ENCODE results near the gene DSTYK.
"Not testable (repeated sequence)": the region's sequence is repeated elsewhere in the genome, so short reads cannot be mapped to it uniquely, and the experiment has no call there.

DSTYK gene

GRCh38 chr1:205214756-205215155 is 3.3 kb upstream of the DSTYK start:
- no peak for DNase-seq (ENCODE audit: low read depth in 2 of 2)

GRCh38 chr1:205211839-205212536 is 486 bp upstream of the DSTYK start:
- no peak for DNase-seq (ENCODE audit: low read depth in 2 of 2)

GRCh38 chr1:205210756-205211168 is 740 bp downstream of the DSTYK start:
- DNase-seq (ENCODE audit: low read depth in 2 of 2): no peak

GRCh38 chr1:205208811-205209210 is 2.7 kb downstream of the DSTYK start:
- no peak for DNase-seq (ENCODE audit: low read depth in 2 of 2)

- DNase-seq (ENCODE audit: low read depth in 2 of 2): no peak
These were observed 6.4 kb downstream of the DSTYK start for GRCh38 chr1:205205055-205205454.

GRCh38 chr1:205204552-205204951 is 7.0 kb downstream of the DSTYK start:
- no peak for DNase-seq (ENCODE audit: low read depth in 2 of 2)

GRCh38 chr1:205199931-205200299 is 11.6 kb downstream of the DSTYK start:
- DNase-seq (ENCODE audit: low read depth in 2 of 2): no peak

GRCh38 chr1:205199090-205199930 is 12.2 kb downstream of the DSTYK start:
- DNase-seq (ENCODE audit: low read depth in 2 of 2): no peak

- no peak for DNase-seq (ENCODE audit: low read depth in 2 of 2)
These were observed 19.2 kb downstream of the DSTYK start for GRCh38 chr1:205192287-205192686.

- no peak for DNase-seq (ENCODE audit: low read depth in 2 of 2)
These were observed 19.9 kb downstream of the DSTYK start for GRCh38 chr1:205191622-205192021.

- DNase-seq (ENCODE audit: low read depth in 2 of 2): no peak
These were observed 20.5 kb downstream of the DSTYK start for GRCh38 chr1:205190845-205191577.

- no peak for DNase-seq (ENCODE audit: low read depth in 2 of 2)
These were observed 22.4 kb downstream of the DSTYK start for GRCh38 chr1:205189131-205189530.

GRCh38 chr1:205188596-205188995 is 22.9 kb downstream of the DSTYK start:
- DNase-seq (ENCODE audit: low read depth in 2 of 2): no peak

GRCh38 chr1:205188098-205188497 is 23.4 kb downstream of the DSTYK start:
- no peak for DNase-seq (ENCODE audit: low read depth in 2 of 2)

- no peak for DNase-seq (ENCODE audit: low read depth in 2 of 2)
These were observed 24.1 kb downstream of the DSTYK start for GRCh38 chr1:205187420-205187819.

GRCh38 chr1:205186191-205186590 is 25.3 kb downstream of the DSTYK start:
- no peak for DNase-seq (ENCODE audit: low read depth in 2 of 2)

- peak; percentile 38 to 52 for DNase-seq (ENCODE audit: low read depth in 2 of 2)
These were observed 27.7 kb downstream of the DSTYK start for GRCh38 chr1:205183676-205184335.

- no peak for DNase-seq (ENCODE audit: low read depth in 2 of 2)
These were observed 28.6 kb downstream of the DSTYK start for GRCh38 chr1:205182930-205183329.

- DNase-seq (ENCODE audit: low read depth in 2 of 2): not testable (repeated sequence)
These were observed 31.2 kb downstream of the DSTYK start for GRCh38 chr1:205180331-205180730.

- no peak for DNase-seq (ENCODE audit: low read depth in 2 of 2)
These were observed 31.7 kb downstream of the DSTYK start for GRCh38 chr1:205179842-205180241.

- DNase-seq (ENCODE audit: low read depth in 2 of 2): peak; percentile 83
These were observed 38.7 kb downstream of the DSTYK start for GRCh38 chr1:205172729-205173366.

Measured in fibroblast of skin of left biceps (primary cell).